ENCODE results near the gene MRAP2.

DNA sequence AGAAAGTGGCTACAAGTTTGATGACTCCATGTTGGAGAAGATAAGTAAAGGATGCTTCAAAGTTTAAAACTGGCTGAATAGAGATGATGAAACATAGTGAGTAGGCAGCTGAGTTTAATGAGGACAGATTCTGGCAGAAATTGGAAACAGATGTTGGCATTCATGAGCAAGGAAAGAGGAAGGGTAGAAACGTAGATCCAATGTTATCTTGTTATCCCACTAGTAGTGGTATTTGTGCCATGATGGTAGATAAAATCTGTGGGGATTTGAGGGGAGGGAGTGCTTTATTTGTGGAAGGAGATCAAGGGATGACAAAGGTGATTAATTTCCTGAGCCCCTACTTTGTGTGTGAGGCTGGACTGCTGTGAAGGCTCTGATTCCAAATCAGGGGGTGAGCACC is 69.5 kb downstream of the MRAP2 start:
- TF ChIP-seq POLR2A (IDR thresholded peaks at IDR 0.05) = no peak
- TF ChIP-seq, protein P1, sequence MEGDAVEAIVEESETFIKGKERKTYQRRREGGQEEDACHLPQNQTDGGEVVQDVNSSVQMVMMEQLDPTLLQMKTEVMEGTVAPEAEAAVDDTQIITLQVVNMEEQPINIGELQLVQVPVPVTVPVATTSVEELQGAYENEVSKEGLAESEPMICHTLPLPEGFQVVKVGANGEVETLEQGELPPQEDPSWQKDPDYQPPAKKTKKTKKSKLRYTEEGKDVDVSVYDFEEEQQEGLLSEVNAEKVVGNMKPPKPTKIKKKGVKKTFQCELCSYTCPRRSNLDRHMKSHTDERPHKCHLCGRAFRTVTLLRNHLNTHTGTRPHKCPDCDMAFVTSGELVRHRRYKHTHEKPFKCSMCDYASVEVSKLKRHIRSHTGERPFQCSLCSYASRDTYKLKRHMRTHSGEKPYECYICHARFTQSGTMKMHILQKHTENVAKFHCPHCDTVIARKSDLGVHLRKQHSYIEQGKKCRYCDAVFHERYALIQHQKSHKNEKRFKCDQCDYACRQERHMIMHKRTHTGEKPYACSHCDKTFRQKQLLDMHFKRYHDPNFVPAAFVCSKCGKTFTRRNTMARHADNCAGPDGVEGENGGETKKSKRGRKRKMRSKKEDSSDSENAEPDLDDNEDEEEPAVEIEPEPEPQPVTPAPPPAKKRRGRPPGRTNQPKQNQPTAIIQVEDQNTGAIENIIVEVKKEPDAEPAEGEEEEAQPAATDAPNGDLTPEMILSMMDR (IDR thresholded peaks at IDR 0.05) = no peak
